SU-DHL-6 (cell line): Measurements from ENCODE around the gene NELL1.

Experiments
- CTCF ChIP-seq: fragments of 200-600 bp; sonication (generic); IDR thresholded peaks from one replicate; pipeline ENCODE4 v1.5.1; 2017; ENCODE audit warnings: antibody characterized with exemption, mild to moderate bottlenecking, low read length, moderate library complexity; ENCODE audit not compliant: insufficient read depth, poor library complexity, severe bottlenecking
- EZH2phosphoT487 ChIP-seq: fragments of 200-600 bp; sonication (generic), shearing (Covaris generic); conservative IDR thresholded peaks from 2 replicates; pipeline ENCODE4 v1.6.1; 2018; ENCODE audit warnings: mild to moderate bottlenecking, antibody characterized with exemption, low read length, moderate library complexity, mixed read lengths

- TF ChIP-seq CTCF = no peak
- TF ChIP-seq EZH2phosphoT487 = no peak
Measured at GRCh38 chr11:20912922-20913512, 243.6 kb downstream of the NELL1 start.
